DMS53 treated with DMSO at 0.1 percent for 48 hours (cell line): ENCODE data around the gene NKD1.

Experiments
- DNase-seq: peaks from one replicate; lab custom pipeline; 2025; ENCODE audit not compliant: unreplicated experiment; lab: John Stamatoyannopoulos, UW

Gene NKD1

GRCh38 chr16:50627419-50627818, 79.2 kb downstream of the NKD1 start:
- DNase-seq: no peak

GRCh38 chr16:50628156-50628802, 80.1 kb downstream of the NKD1 start:
- DNase-seq: no peak

- no peak for DNase-seq
These were observed 81.1 kb downstream of the NKD1 start for GRCh38 chr16:50629334-50629733.

- no peak for DNase-seq
These were observed 82.3 kb downstream of the NKD1 start for GRCh38 chr16:50630394-50631020.

- no peak for DNase-seq
These were observed 83.2 kb downstream of the NKD1 start for GRCh38 chr16:50631249-50631984.

- DNase-seq: no peak
These were observed 83.9 kb downstream of the NKD1 start for GRCh38 chr16:50631985-50632576.

GRCh38 chr16:50632927-50633800, 85.0 kb downstream of the NKD1 start:
- DNase-seq: no peak

GRCh38 chr16:50634090-50634489, 85.9 kb downstream of the NKD1 start:
- DNase-seq: no peak

GRCh38 chr16:50634947-50635346, 86.8 kb downstream of the NKD1 start:
- no peak for DNase-seq

GRCh38 chr16:50635505-50636392, 87.6 kb downstream of the NKD1 start:
- DNase-seq: no peak

GRCh38 chr16:50636753-50637374, 88.7 kb downstream of the NKD1 start:
- no peak for DNase-seq

GRCh38 chr16:50637716-50638602, 89.8 kb downstream of the NKD1 start:
- no peak for DNase-seq

- DNase-seq: no peak
These were observed 90.8 kb downstream of the NKD1 start for GRCh38 chr16:50638816-50639670.

- DNase-seq: no peak
These were observed 92.2 kb downstream of the NKD1 start for GRCh38 chr16:50640391-50640790.

- no peak for DNase-seq
These were observed 93.0 kb downstream of the NKD1 start for GRCh38 chr16:50640919-50641817.

GRCh38 chr16:50641818-50642187, 93.6 kb downstream of the NKD1 start:
- DNase-seq: no peak

GRCh38 chr16:50642349-50642748, 94.2 kb downstream of the NKD1 start:
- no peak for DNase-seq
